Transverse colon (tissue), 3 donors: ENCODE data around the gene TMED1.

Experiments
- CTCF ChIP-seq, 5 experiments: fragments of 200-600 bp in 3 of 5; fragments of 450-650 bp in 2 of 5; sonication (generic) in 3 of 5; IDR thresholded peaks; 1 replicate in 2 of 5; 2 replicates in 3 of 5; pipeline ENCODE4 v1.5.1; 2016 to 2017; ENCODE audit warnings: antibody characterized with exemption in 5 of 5, inconsistent platforms in 3 of 5, mild to moderate bottlenecking in 2 of 5, moderate library complexity in 1 of 5
- POLR2A ChIP-seq: fragments of 450-650 bp; IDR thresholded peaks from one replicate; pipeline ENCODE4 v1.6.1; 2016; ENCODE audit warnings: antibody characterized with exemption, mild to moderate bottlenecking, moderate library complexity

- TF ChIP-seq CTCF (IDR thresholded peaks at IDR 0.05) (no peak), POLR2A (no peak)
These were observed 39.4 kb downstream of the TMED1 start for GRCh38 chr19:10796653-10797052.
